GM23338 (cell line): Measurements from ENCODE around the gene AARS2.

Experiments
- CREB1 ChIP-seq: fragments of 250-450 bp; sonication (Bioruptor Pico); IDR thresholded peaks from 2 replicates; pipeline ENCODE4 v1.5.0; 2020; ENCODE audit warnings: low read depth, mild to moderate bottlenecking, moderate library complexity
- CTCF ChIP-seq, 2 experiments: fragments of 200-600 bp in 1 of 2; sonication (generic) in 1 of 2; conservative IDR thresholded peaks; 2 replicates each; pipeline versions ENCODE4 v1.5.1 to v1.6.1; 2016 to 2017; ENCODE audit warnings: antibody characterized with exemption in 2 of 2, low read depth in 2 of 2, mild to moderate bottlenecking in 2 of 2, moderate library complexity in 1 of 2
- EZH2 ChIP-seq: fragments of 200-600 bp; sonication (generic); IDR thresholded peaks from one replicate; pipeline ENCODE4 v1.8.0; 2017; ENCODE audit warnings: antibody characterized with exemption, mild to moderate bottlenecking, low read depth; ENCODE audit not compliant: unreplicated experiment
- EZH2phosphoT487 ChIP-seq: fragments of 200-600 bp; sonication (generic); IDR thresholded peaks from one replicate; pipeline ENCODE4 v1.8.1; 2018; ENCODE audit warnings: antibody characterized with exemption; ENCODE audit not compliant: unreplicated experiment
- POLR2AphosphoS5 ChIP-seq: IDR thresholded peaks from 2 replicates; pipeline ENCODE4 v1.6.1; 2016; ENCODE audit warnings: antibody characterized with exemption, low read depth

GRCh38 chr6:44273617-44274016 lies 39.5 kb downstream of the AARS2 start:
- TF ChIP-seq CTCF (conservative IDR thresholded peaks at IDR 0.05; ENCODE audit: low read depth in 2 of 2) (no peak), EZH2phosphoT487 (no peak), CREB1 (CRISPR knock-in tag) (no peak), POLR2AphosphoS5 (no peak), EZH2 (no peak)
